Measurements from ENCODE around the gene PRKCZ. TPM values are rescaled to one million over a fixed set of nuclear protein-coding genes. Genes with fewer than 3 reads are reported as not detected.

Gene PRKCZ
- polyA plus RNA-seq, 3 donors = 0.74 to 1.9 (median 1.4) TPM

GRCh38 chr1:2130156-2130555 lies 79.9 kb downstream of the PRKCZ start:
- TF ChIP-seq CTCF (IDR thresholded peaks at IDR 0.05) = no peak

DNA sequence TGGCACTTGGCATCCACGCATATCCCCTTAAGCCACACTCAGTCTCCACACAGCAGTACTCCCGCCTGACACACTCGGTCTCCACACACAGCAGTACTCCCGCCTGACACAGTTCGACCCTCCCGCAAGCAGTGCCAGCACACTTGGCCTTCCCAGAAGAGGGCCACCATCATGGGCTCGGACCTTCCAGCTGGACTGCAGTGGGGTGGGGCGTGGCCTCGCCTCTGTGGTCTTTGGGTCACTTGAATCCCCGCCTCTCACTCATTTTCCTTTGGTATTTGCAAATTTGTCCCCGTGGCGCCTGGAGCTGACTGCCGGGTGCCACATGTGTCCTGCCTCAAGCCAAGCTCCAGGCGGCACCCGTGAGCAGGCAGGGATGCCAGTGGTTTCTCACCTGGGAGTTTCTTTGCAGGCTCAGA lies 80.7 kb downstream of the PRKCZ start:
- peaks cover 12 to 23% (median 14%) of the 10 kb centered on the region in 3 donors for H3K27me3 Mint-ChIP-seq (ENCODE audit: low read depth in 3 of 3)
- Histone ChIP-seq H3K4me3 (replicated peaks in 1 of 3; ENCODE audit: low read depth in 2 of 3, low read length in 3 of 3) (no peak overlapping the region), H2AFZ (ENCODE audit: insufficient read depth, low read depth, low read length, poor library complexity, severe bottlenecking) (no peak overlapping the region), H3K27ac (ENCODE audit: low read depth in 1 of 2, low read length in 2 of 2) (no peak overlapping the region), H3K27me3 (ENCODE audit: control insufficient read depth in 2 of 2, insufficient read depth in 2 of 2, low read length in 2 of 2) (peaks cover 0 to 7% of the 10 kb centered on the region in 2 donors), H3K79me2 (ENCODE audit: insufficient read depth, low read length) (no peaks in the 10 kb centered on the region), H4K20me1 (ENCODE audit: insufficient read depth, low read length) (no peaks in the 10 kb centered on the region), H3K36me3 (replicated peaks in 1 of 2; ENCODE audit: control insufficient read depth in 1 of 2, insufficient read depth in 2 of 2, low read length in 2 of 2) (no peaks in the 10 kb centered on the region), H3K9me3 (replicated peaks in 1 of 2; ENCODE audit: control insufficient read depth in 1 of 2, insufficient read depth in 1 of 2, low read length in 2 of 2) (no peaks in the 10 kb centered on the region), H3K9ac (ENCODE audit: insufficient read depth, low read length, poor library complexity, severe bottlenecking) (no peak overlapping the region), H3K4me2 (replicated peaks; ENCODE audit: extremely low read depth, low read length, poor library complexity, severe bottlenecking) (no peak overlapping the region), H3K4me1 (ENCODE audit: control insufficient read depth in 1 of 2, insufficient read depth in 2 of 2, low read length in 2 of 2) (peaks cover 33 to 42% of the 10 kb centered on the region in 2 donors)
- no peak for DNase-seq
- TF ChIP-seq CTCF (IDR thresholded peaks at IDR 0.05) = no peak
- no peaks in the 10 kb centered on the region for H3K36me3 Mint-ChIP-seq
- H3K9me3 Mint-ChIP-seq = no peaks in the 10 kb centered on the region
- peak overlapping the region in 1 of 7 donors; percentile 25 for H3K27ac Mint-ChIP-seq
- peaks cover 24% of the 10 kb centered on the region for H3K4me1 Mint-ChIP-seq
- over 99% methylated on average over 13 of the region's 15 CpGs for WGBS (ENCODE audit: insufficient coverage)
- H3K4me3 Mint-ChIP-seq = no peak overlapping the region
- intact Hi-C loops (cut with micrococcal nuclease) = loop anchor here (5.0 to 10.0 kb wide), 5 partner anchors 41 to 416 kb away; partner anchors contain the start of genes PEX10 (in 2 of the 2), CALML6 (in 1 of the 2), FAAP20 (in 1 of the 2) and TMEM52 (in 1 of the 2)

More at GRCh38 chr1:2130156-2130555, 79.9 kb downstream of the PRKCZ start:
- intact Hi-C loops (cut with micrococcal nuclease) = loop anchor here (5.0 to 10.0 kb wide), 5 partner anchors 42 to 417 kb away; partner anchors contain the start of genes PEX10 (in 2 of the 2), CALML6 (in 1 of the 2), FAAP20 (in 1 of the 2) and TMEM52 (in 1 of the 2)
- H3K36me3 Mint-ChIP-seq = no peaks in the 10 kb centered on the region
- H3K4me3 ChIP-seq (replicated peaks in 1 of 3; ENCODE audit: low read depth in 2 of 3, low read length in 3 of 3) = no peak overlapping the region
- H3K9ac ChIP-seq (ENCODE audit: insufficient read depth, low read length, poor library complexity, severe bottlenecking) = no peak overlapping the region
- H3K4me3 Mint-ChIP-seq = no peak overlapping the region
- WGBS (ENCODE audit: insufficient coverage) = 99% methylated on average over 9 of the region's 10 CpGs
- H3K27ac Mint-ChIP-seq = no peak overlapping the region
- no peak overlapping the region for H3K27ac ChIP-seq (ENCODE audit: low read depth in 1 of 2, low read length in 2 of 2)
- peaks cover 33 to 38% of the 10 kb centered on the region in 2 donors for H3K4me1 ChIP-seq (ENCODE audit: control insufficient read depth in 1 of 2, insufficient read depth in 2 of 2, low read length in 2 of 2)
- H3K36me3 ChIP-seq (replicated peaks in 1 of 2; ENCODE audit: control insufficient read depth in 1 of 2, insufficient read depth in 2 of 2, low read length in 2 of 2) = no peaks in the 10 kb centered on the region
- peaks cover 13 to 23% (median 14%) of the 10 kb centered on the region in 3 donors for H3K27me3 Mint-ChIP-seq (ENCODE audit: low read depth in 3 of 3)
- H4K20me1 ChIP-seq (ENCODE audit: insufficient read depth, low read length) = no peaks in the 10 kb centered on the region
- peaks cover 21% of the 10 kb centered on the region for H3K4me1 Mint-ChIP-seq
- no peaks in the 10 kb centered on the region for H3K79me2 ChIP-seq (ENCODE audit: insufficient read depth, low read length)
- no peak for DNase-seq
- no peak overlapping the region for H2AFZ ChIP-seq (ENCODE audit: insufficient read depth, low read depth, low read length, poor library complexity, severe bottlenecking)
- no peaks in the 10 kb centered on the region for H3K9me3 ChIP-seq (replicated peaks in 1 of 2; ENCODE audit: control insufficient read depth in 1 of 2, insufficient read depth in 1 of 2, low read length in 2 of 2)
- H3K9me3 Mint-ChIP-seq = no peaks in the 10 kb centered on the region
- H3K27me3 ChIP-seq (ENCODE audit: control insufficient read depth in 2 of 2, insufficient read depth in 2 of 2, low read length in 2 of 2) = peaks cover 0 to 7% of the 10 kb centered on the region in 2 donors
- H3K4me2 ChIP-seq (replicated peaks; ENCODE audit: extremely low read depth, low read length, poor library complexity, severe bottlenecking) = no peak overlapping the region
